WTC11 (cell line): ENCODE data around the gene ANKRD28.

Source experiments
- CTCF ChIP-seq: fragments of 200-600 bp; IDR thresholded peaks from 2 replicates; pipeline ENCODE4 v1.8.0; 2022; ENCODE audit warnings: antibody characterized with exemption
- ELF4 ChIP-seq: sonication (generic); formaldehyde crosslinking; IDR thresholded peaks from 2 replicates; pipeline ENCODE4 v1.8.1; 2022; ENCODE audit warnings: low read depth, mild to moderate bottlenecking, moderate library complexity, missing genetic modification reagents

GRCh38 chr3:15638193-15638890, 159.4 kb downstream of the ANKRD28 start:
- TF ChIP-seq CTCF: no peak
- TF ChIP-seq ELF4 (CRISPR knock-in tag): no peak
